Germinal center (tissue), 1 donor: ENCODE data around the gene IFNGR1.
"Not testable (repeated sequence)": the region's sequence is repeated elsewhere in the genome, so short reads cannot be mapped to it uniquely, and the experiment has no call there.

ENCODE experiments used
- DNase-seq: peaks from one replicate; pipeline ENCODE4 v3.0.0; 2012; ENCODE audit warnings: mixed read lengths, low spot score

IFNGR1 gene

GRCh38 chr6:137213331-137213740 is 5.8 kb downstream of the IFNGR1 start:
- DNase-seq, result no peak

GRCh38 chr6:137211910-137212309 is 7.3 kb downstream of the IFNGR1 start:
- no peak for DNase-seq

GRCh38 chr6:137210903-137211302 is 8.3 kb downstream of the IFNGR1 start:
- no peak for DNase-seq

GRCh38 chr6:137208279-137208678 is 10.9 kb downstream of the IFNGR1 start:
- DNase-seq, result no peak

GRCh38 chr6:137207457-137207856 is 11.7 kb downstream of the IFNGR1 start:
- DNase-seq, result not testable (repeated sequence)

GRCh38 chr6:137206577-137206976 is 12.6 kb downstream of the IFNGR1 start:
- DNase-seq, result no peak

- no peak for DNase-seq
Observed at GRCh38 chr6:137203256-137203655, 15.9 kb downstream of the IFNGR1 start.

- no peak for DNase-seq
Observed at GRCh38 chr6:137202078-137202477, 17.1 kb downstream of the IFNGR1 start.

- no peak for DNase-seq
Observed at GRCh38 chr6:137201006-137201405, 18.2 kb downstream of the IFNGR1 start.

GRCh38 chr6:137200288-137200687 is 18.9 kb downstream of the IFNGR1 start:
- no peak for DNase-seq

GRCh38 chr6:137197684-137198645 is 21.2 kb downstream of the IFNGR1 start:
- DNase-seq, result no peak

GRCh38 chr6:137193256-137194070 is 25.7 kb downstream of the IFNGR1 start:
- DNase-seq, result no peak

- no peak for DNase-seq
Observed at GRCh38 chr6:137192821-137193220, 26.4 kb downstream of the IFNGR1 start.

GRCh38 chr6:137191670-137192069 is 27.5 kb downstream of the IFNGR1 start:
- no peak for DNase-seq

GRCh38 chr6:137191236-137191635 is 27.9 kb downstream of the IFNGR1 start:
- DNase-seq, result no peak

GRCh38 chr6:137190583-137191094 is 28.5 kb downstream of the IFNGR1 start:
- no peak for DNase-seq

GRCh38 chr6:137188855-137189254 is 30.3 kb downstream of the IFNGR1 start:
- no peak for DNase-seq

GRCh38 chr6:137185290-137185689 is 33.9 kb downstream of the IFNGR1 start:
- no peak for DNase-seq

GRCh38 chr6:137182654-137183073 is 36.5 kb downstream of the IFNGR1 start:
- DNase-seq, result no peak

- no peak for DNase-seq
Observed at GRCh38 chr6:137181891-137182653, 37.1 kb downstream of the IFNGR1 start.

- DNase-seq, result no peak
Observed at GRCh38 chr6:137177611-137178010, 41.6 kb downstream of the IFNGR1 start.

GRCh38 chr6:137176729-137177128 is 42.5 kb downstream of the IFNGR1 start:
- no peak for DNase-seq
